B cell (primary cell): ENCODE results near the gene ADCK2. TPM values are rescaled to one million over a fixed set of nuclear protein-coding genes. Genes with fewer than 3 reads are reported as not detected.

Experiments used
- ATAC-seq: fragments of 200-7000 bp; cut with Tn5 transposase; one replicate; pipeline ENCODE4 v1.10.0; 2021; ENCODE audit warnings: low read depth, mild to moderate bottlenecking, moderate number of reproducible peaks, moderate library complexity
- CTCF ChIA-PET: fragments of 350-600 bp; sonication (Branson Sonifier 250); formaldehyde crosslinking; loops from one replicate; lab custom pipeline; 2021; ENCODE audit warnings: antibody characterized with exemption, inconsistent platforms; lab: Charles Lee
- POLR2A ChIA-PET: fragments of 350-600 bp; sonication (Branson Sonifier 250); formaldehyde crosslinking; loops from one replicate; lab custom pipeline; 2021; ENCODE audit warnings: antibody characterized with exemption; lab: Charles Lee
- DNase-seq: peaks from one replicate; pipeline ENCODE4 v3.0.0; 2013
- H2AFZ ChIP-seq: 2 replicates; pipeline ENCODE4 v1.6.1; 2012; ENCODE audit warnings: mild to moderate bottlenecking, low read depth, low read length; ENCODE audit not compliant: insufficient read depth, poor library complexity, severe bottlenecking
- H3K27ac ChIP-seq, 2 donors: 1 replicate in 1 of 2; 2 replicates in 1 of 2; pipeline ENCODE4 v1.5.1; 2012 to 2013; ENCODE audit warnings: low read length in 2 of 2, mild to moderate bottlenecking in 2 of 2, moderate library complexity in 1 of 2
- H3K27me3 ChIP-seq, 4 experiments: fragments of 200-600 bp in 1 of 4; sonication (generic) in 1 of 4; replicated peaks in 1 of 4; 1 replicate in 2 of 4; 2 replicates in 2 of 4; pipeline versions ENCODE4 v1.6.1 to v1.7.0; 2013 to 2016; ENCODE audit warnings: low read length in 3 of 4, mild to moderate bottlenecking in 2 of 4, mixed read lengths in 1 of 4, moderate library complexity in 1 of 4; ENCODE audit not compliant: insufficient read depth in 4 of 4, control insufficient read depth in 3 of 4; ENCODE audit errors: control extremely low read depth in 1 of 4
- H3K36me3 ChIP-seq, 2 experiments: replicated peaks in 1 of 2; 1 replicate in 1 of 2; 2 replicates in 1 of 2; pipeline versions ENCODE4 v1.6.1 to v1.7.1; 2013; ENCODE audit warnings: low read length in 1 of 2; ENCODE audit not compliant: insufficient read depth in 2 of 2, control insufficient read depth in 1 of 2; ENCODE audit errors: control extremely low read depth in 1 of 2, extremely low read depth in 1 of 2
- H3K4me1 ChIP-seq, 2 donors: fragments of 200-600 bp in 1 of 2; sonication (generic) in 1 of 2; 1 replicate in 1 of 2; 2 replicates in 1 of 2; pipeline versions ENCODE4 v1.5.1 to v1.6.1; 2013 to 2017; ENCODE audit warnings: low read length in 2 of 2; ENCODE audit not compliant: control insufficient read depth in 2 of 2, insufficient read depth in 2 of 2
- H3K4me2 ChIP-seq: replicated peaks from 2 replicates; pipeline ENCODE3; 2012; ENCODE audit warnings: mild to moderate bottlenecking, low read depth, low read length; ENCODE audit not compliant: poor library complexity, severe bottlenecking
- H3K4me3 ChIP-seq, 5 experiments: fragments of 200-600 bp in 1 of 5; sonication (generic) in 1 of 5; 1 replicate in 3 of 5; 2 replicates in 2 of 5; pipeline versions ENCODE4 v1.5.1 to v1.7.0; 2011 to 2016; ENCODE audit warnings: low read length in 4 of 5, mild to moderate bottlenecking in 4 of 5, low read depth in 2 of 5, control low read depth in 1 of 5, moderate library complexity in 1 of 5; ENCODE audit not compliant: insufficient read depth in 1 of 5; ENCODE audit errors: control extremely low read depth in 1 of 5, extremely low read depth in 1 of 5
- H3K79me2 ChIP-seq: fragments of 200-600 bp; sonication (generic); one replicate; pipeline ENCODE4 v1.6.0; 2016; ENCODE audit warnings: low read length; ENCODE audit not compliant: control insufficient read depth, insufficient read depth
- H3K9ac ChIP-seq: fragments of 200-600 bp; sonication (generic); 2 replicates; pipeline ENCODE4 v1.6.1; 2017; ENCODE audit warnings: mild to moderate bottlenecking, low read length, moderate library complexity
- H3K9me3 ChIP-seq, 3 donors: one replicate each; pipeline versions ENCODE4 v1.6.1 to v1.7.1; 2013; ENCODE audit warnings: low read length in 2 of 3; ENCODE audit not compliant: control insufficient read depth in 2 of 3, insufficient read depth in 1 of 3; ENCODE audit errors: control extremely low read depth in 1 of 3
- H4K20me1 ChIP-seq: 2 replicates; pipeline ENCODE4 v1.6.0; 2012; ENCODE audit warnings: mild to moderate bottlenecking, low read length; ENCODE audit not compliant: insufficient read depth, control insufficient read depth, poor library complexity, severe bottlenecking
- H3K27ac Mint-ChIP-seq: one replicate; pipeline ENCODE4 v1.8.0; 2021; ENCODE audit warnings: mixed read lengths
- H3K27me3 Mint-ChIP-seq: one replicate; pipeline ENCODE4 v1.8.0; 2021; ENCODE audit warnings: mixed read lengths
- H3K4me1 Mint-ChIP-seq: one replicate; pipeline ENCODE4 v1.8.0; 2021; ENCODE audit warnings: mixed read lengths
- H3K4me3 Mint-ChIP-seq: one replicate; pipeline ENCODE4 v1.8.0; 2021; ENCODE audit warnings: mixed read lengths
- H3K9me3 Mint-ChIP-seq: one replicate; pipeline ENCODE4 v1.8.0; 2022; ENCODE audit warnings: mixed read lengths; ENCODE audit not compliant: insufficient read depth
- CTCF ChIP-seq: fragments of 200-600 bp; IDR thresholded peaks from one replicate; pipeline ENCODE4 v1.8.0; 2022; ENCODE audit warnings: antibody characterized with exemption, mild to moderate bottlenecking
- EZH2 ChIP-seq: IDR thresholded peaks from 2 replicates; pipeline ENCODE4 v1.6.1; 2012; ENCODE audit warnings: borderline replicate concordance, low read depth, mild to moderate bottlenecking, moderate library complexity, low read length; ENCODE audit not compliant: insufficient read depth, poor library complexity, severe bottlenecking
- WGBS: methylation state at CpG from one replicate; pipeline ENCODE4 v1.1.5; 2013; ENCODE audit warnings: missing lambda C conversion rate; ENCODE audit not compliant: insufficient coverage; 5-methylcytosine and 5-hydroxymethylcytosine counted together
- intact Hi-C: fragments of 100-400 bp; cut with micrococcal nuclease; formaldehyde crosslinking; loops from one replicate; pipeline ENCODE4 v1.10.0; 2022
- polyA plus RNA-seq: library from polyadenylated mRNA; depleted of rRNA; stranded (reverse); fragments of >200 nt; gene quantifications from 2 replicates; pipeline ENCODE4 v1.2.3, GENCODE V29; 2012
- total RNA-seq, 2 donors: library from RNA; stranded (reverse); fragments of 120-200 nt in 1 of 2; gene quantifications; 1 replicate in 1 of 2; 2 replicates in 1 of 2; pipeline versions ENCODE4 v1.2.3 to v1.2.4, GENCODE V29; 2013 to 2022

The ADCK2 gene
- total and polyA plus RNA-seq, 2 donors (not counting 1 experiment from before 2014, with no cell fraction given) = 13.3 to 32.6 TPM

GRCh38 chr7:140694592-140694991, 21.8 kb downstream of the ADCK2 start:
- Mint-ChIP-seq H3K27me3 (no peaks in the 10 kb centered on the region), H3K27ac (no peak overlapping the region), H3K9me3 (no peaks in the 10 kb centered on the region), H3K4me3 (no peak overlapping the region), H3K4me1 (peaks cover 32% of the 10 kb centered on the region)
- Histone ChIP-seq H3K27ac (no peak overlapping the region), H3K79me2 (peaks cover 33% of the 10 kb centered on the region), H3K4me2 (no peak overlapping the region), H3K4me3 (no peak overlapping the region), H3K36me3 (peaks cover 0 to 9% of the 10 kb centered on the region in 2 experiments), H3K4me1 (peaks cover 15 to 21% of the 10 kb centered on the region in 2 donors), H2AFZ (no peak overlapping the region), H3K27me3 (no peaks in the 10 kb centered on the region), H4K20me1 (peaks cover 10% of the 10 kb centered on the region), H3K9ac (no peak overlapping the region), H3K9me3 (no peaks in the 10 kb centered on the region)
- ATAC-seq = no peak
- WGBS = 98% methylated on average over 5 of the region's 6 CpGs
- intact Hi-C loops = no loop called here
- POLR2A ChIA-PET = no interaction called here
- no peak for DNase-seq
- CTCF ChIA-PET = interaction anchor here (1.1 kb wide), 1 partner anchor 41 kb away, joined by 3 read pairs; no protein-coding TSS in a partner anchor
- TF ChIP-seq EZH2 (no peak), CTCF (no peak)

DNA sequence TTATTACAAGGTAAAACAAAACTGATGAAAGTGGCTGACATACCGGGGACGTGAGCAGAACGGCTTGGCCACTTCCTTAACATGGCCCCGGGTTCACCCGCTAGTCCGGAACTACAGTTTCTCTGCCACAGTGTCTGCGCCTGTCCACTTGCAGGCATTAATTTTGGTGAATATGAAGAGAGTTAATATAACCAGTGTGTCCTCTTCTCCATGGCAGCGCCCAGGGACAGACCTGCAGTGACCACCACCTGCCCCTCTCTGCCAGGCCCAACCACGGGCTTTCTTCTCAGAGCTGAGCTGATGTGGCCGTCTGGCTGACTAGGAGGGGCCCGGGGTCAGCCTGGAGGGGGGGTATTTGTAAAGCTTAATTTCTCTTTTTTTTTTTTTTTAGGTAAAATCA, 22.6 kb downstream of the ADCK2 start:
- intact Hi-C loops = no loop called here

More for the DNA sequence above, 22.6 kb downstream of the ADCK2 start:
- H4K20me1 ChIP-seq = peaks cover 10% of the 10 kb centered on the region
- peaks cover 41% of the 10 kb centered on the region for H3K79me2 ChIP-seq
- no peaks in the 10 kb centered on the region for H3K9me3 ChIP-seq
- no peak for ATAC-seq
- no peak overlapping the region for H3K4me3 ChIP-seq
- no peak overlapping the region for H3K4me2 ChIP-seq
- no peak for DNase-seq
- Mint-ChIP-seq H3K4me3 (no peak overlapping the region), H3K27ac (peak overlapping the region; percentile 26), H3K4me1 (peaks cover 35% of the 10 kb centered on the region), H3K27me3 (no peaks in the 10 kb centered on the region), H3K9me3 (no peaks in the 10 kb centered on the region)
- ChIA-PET POLR2A (interaction anchor here (1.4 kb wide), 1 partner anchor 19 kb away, joined by 4 read pairs; no protein-coding TSS in a partner anchor), CTCF (interaction anchor here (1.1 to 1.8 kb wide), 2 partner anchors 20 to 42 kb away, joined by 3 to 8 read pairs; no protein-coding TSS in a partner anchor)
- peaks cover 15 to 21% of the 10 kb centered on the region in 2 donors for H3K4me1 ChIP-seq
- H3K27me3 ChIP-seq = no peaks in the 10 kb centered on the region
- H3K27ac ChIP-seq = no peak overlapping the region
- TF ChIP-seq EZH2 (no peak), CTCF (no peak)
- no peak overlapping the region for H3K9ac ChIP-seq
- 97% methylated on average over 7 of the region's 11 CpGs for WGBS
- H2AFZ ChIP-seq = no peak overlapping the region
- peaks cover 0 to 8% of the 10 kb centered on the region in 2 experiments for H3K36me3 ChIP-seq
